NCI-H526 (cell line): Measurements from ENCODE around the gene TP53TG3C.
"Not testable (repeated sequence)": the region's sequence is repeated elsewhere in the genome, so short reads cannot be mapped to it uniquely, and the experiment has no call there.

Experiments
- DNase-seq, 2 experiments: peaks; one replicate each; lab custom pipeline; 2025; lab: John Stamatoyannopoulos, UW

Gene TP53TG3C

DNA sequence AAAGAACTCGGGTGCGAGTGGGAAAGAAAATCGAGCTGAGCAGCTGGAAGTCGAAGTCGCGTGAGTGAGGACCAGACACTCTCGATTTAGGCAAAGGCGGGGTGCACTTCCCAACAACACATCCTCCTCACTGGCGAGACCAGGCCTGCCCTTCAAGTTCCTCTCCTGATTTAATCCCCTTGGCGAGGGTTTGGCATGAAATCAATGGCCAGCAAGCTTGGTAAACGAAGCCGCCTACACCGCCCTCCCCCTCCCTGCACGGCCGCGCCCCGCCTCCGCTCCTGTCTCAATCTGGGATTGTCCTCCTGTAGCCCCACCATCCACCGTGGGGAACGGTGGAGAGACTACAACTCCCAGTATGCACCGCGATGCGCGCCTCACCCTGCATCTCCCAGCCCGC lies at the start of gene TP53TG3C:
Gene TP53TG3C, plus strand, starts transcription at position 301 of the 400 bp plus-strand sequence. Its CDS starts 68 bp downstream, at position 369.
- DNase-seq, result not testable (repeated sequence)
